K562 (cell line): Measurements from ENCODE around the gene CACNA1I. TPM values are rescaled to one million over a fixed set of nuclear protein-coding genes. Genes with fewer than 3 reads are reported as not detected.

ENCODE experiments used
- CBX8 ChIP-seq: fragments of 200-600 bp; sonication (generic); IDR thresholded peaks from 2 replicates; pipeline ENCODE4 v1.6.1; 2012; ENCODE audit warnings: borderline replicate concordance, mixed run types, low read depth, mild to moderate bottlenecking, moderate library complexity, mixed read lengths, low read length, control low read depth, inconsistent platforms; ENCODE audit not compliant: poor library complexity, severe bottlenecking; ENCODE audit errors: extremely low read depth
- CHD1 ChIP-seq: fragments of 200-600 bp; sonication (generic); IDR thresholded peaks from one replicate; pipeline ENCODE4 v1.6.1; 2012; ENCODE audit warnings: mild to moderate bottlenecking, moderate library complexity, low read length, inconsistent platforms
- CUX1 ChIP-seq: fragments of 200-800 bp; sonication (Bioruptor generic); IDR thresholded peaks from 2 replicates; pipeline ENCODE4 v1.6.1; 2016; ENCODE audit warnings: missing genetic modification characterization, missing compliant biosample characterization
- ELF2 ChIP-seq: fragments of 250-450 bp; sonication (Bioruptor Pico); IDR thresholded peaks from 2 replicates; pipeline ENCODE4 v1.5.0; 2021; ENCODE audit warnings: mild to moderate bottlenecking
- FOSL1 ChIP-seq: fragments of 200-800 bp; sonication (Bioruptor generic); conservative IDR thresholded peaks from 2 replicates; pipeline ENCODE4 v1.6.1; 2016; ENCODE audit warnings: missing genetic modification characterization, missing compliant biosample characterization
- GMEB1 ChIP-seq: fragments of 250-450 bp; sonication (Bioruptor Pico); IDR thresholded peaks from 2 replicates; pipeline ENCODE4 v1.4.0; 2020; ENCODE audit warnings: mild to moderate bottlenecking
- RHOXF2B ChIP-seq: fragments of 250-450 bp; sonication (Bioruptor Pico); conservative IDR thresholded peaks from 2 replicates; pipeline ENCODE4 v1.5.1; 2021
- SAP30 ChIP-seq: fragments of 200-600 bp; sonication (generic); IDR thresholded peaks from 2 replicates; pipeline ENCODE4 v1.6.1; 2012; ENCODE audit warnings: borderline replicate concordance, low read depth, mild to moderate bottlenecking, moderate library complexity, low read length, control low read depth, inconsistent platforms; ENCODE audit not compliant: insufficient read depth, poor library complexity, severe bottlenecking
- TFAP4 ChIP-seq: sonication (generic); formaldehyde crosslinking; IDR thresholded peaks from 2 replicates; pipeline ENCODE4 v1.8.0; 2022; ENCODE audit warnings: missing genetic modification reagents, mild to moderate bottlenecking, moderate library complexity, borderline replicate concordance
- TRIM24 ChIP-seq, 2 experiments: fragments of 450-650 bp; IDR thresholded peaks; 2 replicates each; pipeline ENCODE4 v1.6.1; 2016
- ZBTB8A ChIP-seq: fragments of 450-650 bp; IDR thresholded peaks from 2 replicates; pipeline ENCODE4 v1.6.1; 2018; ENCODE audit warnings: mild to moderate bottlenecking, moderate library complexity; ENCODE audit not compliant: partially characterized antibody
- ZKSCAN1 ChIP-seq: fragments of 150-350 bp; IDR thresholded peaks from 2 replicates; pipeline ENCODE4 v1.6.1; 2016; ENCODE audit warnings: low read depth, low read length
- ZNF23 ChIP-seq: fragments of 250-450 bp; sonication (Bioruptor Pico); IDR thresholded peaks from 2 replicates; pipeline ENCODE4 v1.4.0; 2020; ENCODE audit warnings: mild to moderate bottlenecking
- ZNF655 ChIP-seq: fragments of 250-450 bp; sonication (Bioruptor Pico); IDR thresholded peaks from 2 replicates; pipeline ENCODE4 v1.5.0; 2021
- ZNF695 ChIP-seq: fragments of 450-650 bp; formaldehyde crosslinking; IDR thresholded peaks from 2 replicates; pipeline ENCODE4 v1.4.0; 2020; ENCODE audit warnings: mild to moderate bottlenecking, moderate library complexity
- polyA plus RNA-seq, 8 experiments: library from polyadenylated mRNA; depleted of rRNA in 4 of 8; stranded (reverse) in 5 of 8; unstranded in 3 of 8; fragments of >200 nt; fragmentation: Nextera tagmentation in 2 of 8; fragmentation: Illumina TruSeq in 1 of 8; extraction: Ambion mirVana in 2 of 8; extraction: Trizol in 1 of 8; gene quantifications; 2 replicates each; pipeline versions ENCODE4 v1.2.1 to v1.2.3, GENCODE V29; 2011 to 2014; ENCODE audit warnings: inconsistent platforms in 1 of 8, missing spikeins in 1 of 8
- total RNA-seq, 7 experiments: library from RNA; depleted of rRNA in 6 of 7; stranded (reverse); fragments of >200 nt in 6 of 7; fragmentation: Illumina TruSeq in 2 of 7; extraction: Trizol in 2 of 7; gene quantifications; 2 replicates each; pipeline versions ENCODE4 v1.2.1 to v1.2.3, GENCODE V29; 2011 to 2021; ENCODE audit warnings: low replicate concordance in 1 of 7

Gene CACNA1I
- total and polyA plus RNA-seq, 9 of the 15 experiments (the other 6 are each of a cell fraction or from before 2014, with no cell fraction given), result 0.01 to 0.79 (median 0.32) TPM; not detected in 1

GRCh38 chr22:39625569-39626537 is 55.3 kb downstream of the CACNA1I start (continued):
- TF ChIP-seq CUX1 (CRISPR knock-in tag), result no peak
- TF ChIP-seq CHD1, result no peak
- no peak for TF ChIP-seq FOSL1 (tag)
- TF ChIP-seq ZKSCAN1, result no peak
- TF ChIP-seq CBX8, result no peak
- TF ChIP-seq ELF2 (CRISPR knock-in tag), result no peak
- 0 out of 4 replicates have a peak, but pooled peaks have one; percentile 16 to 25 for TF ChIP-seq TRIM24 (IDR thresholded peaks at IDR 0.05)
- TF ChIP-seq RHOXF2B (CRISPR knock-in tag), result no peak
- peak; percentile 87 for TF ChIP-seq TFAP4 (CRISPR knock-in tag)
- no peak for TF ChIP-seq ZNF23 (CRISPR knock-in tag)
- TF ChIP-seq ZBTB8A, result no peak
- TF ChIP-seq SAP30, result no peak
- TF ChIP-seq ZNF695 (CRISPR knock-in tag), result no peak
- TF ChIP-seq ZNF655 (CRISPR knock-in tag), result no peak
- no peak for TF ChIP-seq GMEB1 (CRISPR knock-in tag)
